Loucy (cell line): ENCODE data around the gene GPR84.

ENCODE experiments used
- H2AFZ ChIP-seq: fragments of 200-600 bp; sonication (generic); 2 replicates; pipeline ENCODE4 v1.6.0; 2016; ENCODE audit warnings: antibody characterized with exemption, mild to moderate bottlenecking, low read length, moderate library complexity
- H3F3A ChIP-seq: fragments of 200-600 bp; 2 replicates; pipeline ENCODE4 v1.6.0; 2016; ENCODE audit warnings: antibody characterized with exemption, low read depth, mild to moderate bottlenecking
- H3K27me3 ChIP-seq: fragments of 200-600 bp; sonication (generic); 2 replicates; pipeline ENCODE4 v1.6.1; 2014; ENCODE audit warnings: low read length, mild to moderate bottlenecking; ENCODE audit not compliant: insufficient read depth, poor library complexity, severe bottlenecking
- H3K36me3 ChIP-seq: fragments of 200-600 bp; sonication (generic); 2 replicates; pipeline ENCODE4 v1.6.1; 2016; ENCODE audit warnings: low read length; ENCODE audit not compliant: insufficient read depth
- H3K4me1 ChIP-seq: fragments of 200-600 bp; sonication (generic); 2 replicates; pipeline ENCODE4 v1.5.1; 2014; ENCODE audit warnings: low read length, mild to moderate bottlenecking; ENCODE audit not compliant: insufficient read depth, poor library complexity, severe bottlenecking
- H3K4me2 ChIP-seq: fragments of 200-600 bp; sonication (generic); 2 replicates; pipeline ENCODE4 v1.6.0; 2014; ENCODE audit warnings: antibody characterized with exemption, low read length, low read depth, mild to moderate bottlenecking; ENCODE audit not compliant: poor library complexity, severe bottlenecking
- H3K4me3 ChIP-seq: fragments of 200-600 bp; sonication (generic); 2 replicates; pipeline ENCODE4 v1.5.1; 2014; ENCODE audit warnings: low read length, mild to moderate bottlenecking, mixed read lengths; ENCODE audit not compliant: poor library complexity, severe bottlenecking
- H3K79me2 ChIP-seq: fragments of 200-600 bp; sonication (generic); 2 replicates; pipeline ENCODE4 v1.6.1; 2014; ENCODE audit warnings: low read length; ENCODE audit not compliant: insufficient read depth
- H3K9ac ChIP-seq: fragments of 200-600 bp; sonication (generic); 2 replicates; pipeline ENCODE4 v1.6.0; 2014; ENCODE audit warnings: mild to moderate bottlenecking, low read depth, low read length, moderate library complexity; ENCODE audit not compliant: poor library complexity, severe bottlenecking
- H3K9me2 ChIP-seq: fragments of 200-600 bp; sonication (generic); replicated peaks from 2 replicates; pipeline ENCODE4 v1.6.1; 2016; ENCODE audit warnings: low read depth, low read length, mixed read lengths
- H3K9me3 ChIP-seq: fragments of 200-600 bp; sonication (generic); 2 replicates; pipeline ENCODE4 v1.6.1; 2014; ENCODE audit warnings: mild to moderate bottlenecking, antibody characterized with exemption, low read length, low read depth; ENCODE audit not compliant: insufficient read depth
- H4K20me1 ChIP-seq: fragments of 200-600 bp; sonication (generic); 2 replicates; pipeline ENCODE4 v1.6.0; 2014; ENCODE audit warnings: antibody characterized with exemption, low read length, mild to moderate bottlenecking; ENCODE audit not compliant: insufficient read depth, poor library complexity, severe bottlenecking
- EZH2phosphoT487 ChIP-seq: fragments of 200-600 bp; IDR thresholded peaks from 2 replicates; pipeline ENCODE4 v1.6.1; 2018; ENCODE audit warnings: antibody characterized with exemption, mild to moderate bottlenecking, moderate library complexity, borderline replicate concordance
- TF ChIP-seq, protein P1 (sequence below): fragments of 200-600 bp; sonication (generic); conservative IDR thresholded peaks from 2 replicates; pipeline ENCODE4 v1.5.1; 2014; ENCODE audit warnings: mild to moderate bottlenecking, antibody characterized with exemption, low read length

The GPR84 gene

DNA sequence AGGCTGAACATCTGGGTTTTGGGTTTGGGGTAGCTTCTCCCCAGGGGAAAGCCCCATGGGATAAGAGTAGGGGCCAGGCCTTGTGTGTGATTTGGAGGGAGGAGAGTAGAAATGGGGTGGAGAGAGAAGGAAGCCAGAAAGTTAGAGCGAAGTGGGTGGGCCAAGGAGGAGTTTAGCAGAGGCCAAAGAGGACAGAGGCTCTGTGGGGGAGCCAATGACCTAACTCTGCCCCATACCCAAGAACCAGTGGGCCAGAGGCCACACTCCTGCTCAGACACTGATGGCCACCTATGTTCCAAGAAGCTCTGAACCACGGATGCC, 10.9 kb upstream of the GPR84 start:
- Histone ChIP-seq H3K4me2 (no peak overlapping the region), H4K20me1 (no peaks in the 10 kb centered on the region), H3K9ac (no peak overlapping the region), H3K9me3 (no peaks in the 10 kb centered on the region), H2AFZ (no peak overlapping the region), H3K36me3 (no peaks in the 10 kb centered on the region), H3K9me2 (no peaks in the 10 kb centered on the region), H3K4me1 (peaks cover 28% of the 10 kb centered on the region), H3K4me3 (no peak overlapping the region), H3K27me3 (no peaks in the 10 kb centered on the region), H3K79me2 (no peaks in the 10 kb centered on the region), H3F3A (no peaks in the 10 kb centered on the region)
- TF ChIP-seq, protein P1, sequence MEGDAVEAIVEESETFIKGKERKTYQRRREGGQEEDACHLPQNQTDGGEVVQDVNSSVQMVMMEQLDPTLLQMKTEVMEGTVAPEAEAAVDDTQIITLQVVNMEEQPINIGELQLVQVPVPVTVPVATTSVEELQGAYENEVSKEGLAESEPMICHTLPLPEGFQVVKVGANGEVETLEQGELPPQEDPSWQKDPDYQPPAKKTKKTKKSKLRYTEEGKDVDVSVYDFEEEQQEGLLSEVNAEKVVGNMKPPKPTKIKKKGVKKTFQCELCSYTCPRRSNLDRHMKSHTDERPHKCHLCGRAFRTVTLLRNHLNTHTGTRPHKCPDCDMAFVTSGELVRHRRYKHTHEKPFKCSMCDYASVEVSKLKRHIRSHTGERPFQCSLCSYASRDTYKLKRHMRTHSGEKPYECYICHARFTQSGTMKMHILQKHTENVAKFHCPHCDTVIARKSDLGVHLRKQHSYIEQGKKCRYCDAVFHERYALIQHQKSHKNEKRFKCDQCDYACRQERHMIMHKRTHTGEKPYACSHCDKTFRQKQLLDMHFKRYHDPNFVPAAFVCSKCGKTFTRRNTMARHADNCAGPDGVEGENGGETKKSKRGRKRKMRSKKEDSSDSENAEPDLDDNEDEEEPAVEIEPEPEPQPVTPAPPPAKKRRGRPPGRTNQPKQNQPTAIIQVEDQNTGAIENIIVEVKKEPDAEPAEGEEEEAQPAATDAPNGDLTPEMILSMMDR, result no peak
- no peak for TF ChIP-seq EZH2phosphoT487

DNA sequence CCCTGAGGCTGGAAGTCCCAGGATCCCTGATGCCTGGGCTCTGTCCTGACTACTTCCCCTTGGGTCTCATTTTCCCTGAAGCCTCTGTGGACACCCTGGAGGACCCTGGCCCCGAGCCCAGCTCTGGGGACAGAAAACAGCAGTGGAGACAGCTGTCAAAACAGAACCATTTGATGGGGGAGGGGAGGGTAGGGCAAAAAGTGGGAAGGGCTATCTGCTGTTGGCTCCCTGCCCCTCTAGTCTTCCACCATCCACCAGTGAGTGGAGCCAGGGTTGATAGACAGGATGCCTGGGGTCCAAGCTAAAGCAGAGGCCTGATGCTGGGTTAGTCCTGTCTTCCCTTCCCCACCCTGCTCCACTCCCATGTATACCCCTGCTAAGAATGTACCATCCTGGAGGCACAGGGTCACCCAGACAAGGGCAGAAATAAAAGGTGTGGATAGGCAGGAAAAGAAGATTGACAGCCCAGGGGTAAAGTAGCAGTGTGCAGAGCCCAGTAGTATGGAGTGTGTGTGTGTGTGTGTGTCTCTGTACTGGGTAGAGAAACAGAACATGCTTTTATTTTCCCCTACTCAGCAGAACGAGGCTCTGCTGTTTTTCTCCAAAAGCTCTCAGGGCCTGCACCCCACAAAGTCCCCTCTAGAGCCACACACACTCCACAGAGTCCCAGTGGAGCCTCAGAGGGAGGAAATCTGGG, 10.4 kb upstream of the GPR84 start:
- Histone ChIP-seq H3K9me3 (no peaks in the 10 kb centered on the region), H3K79me2 (no peaks in the 10 kb centered on the region), H2AFZ (no peak overlapping the region), H3K4me2 (no peak overlapping the region), H3K36me3 (no peaks in the 10 kb centered on the region), H3K4me3 (no peak overlapping the region), H3K4me1 (peaks cover 28% of the 10 kb centered on the region), H3K27me3 (no peaks in the 10 kb centered on the region), H3K9me2 (no peaks in the 10 kb centered on the region), H3K9ac (peak overlapping the region; percentile 16), H3F3A (no peaks in the 10 kb centered on the region), H4K20me1 (no peaks in the 10 kb centered on the region)
- no peak for TF ChIP-seq EZH2phosphoT487
- TF ChIP-seq, protein P1, result no peak

- Histone ChIP-seq H3K4me2 (no peak overlapping the region), H3K4me3 (no peak overlapping the region), H3K36me3 (no peaks in the 10 kb centered on the region), H3K9ac (no peak overlapping the region), H3K9me2 (no peaks in the 10 kb centered on the region), H2AFZ (no peak overlapping the region), H3K4me1 (peaks cover 25% of the 10 kb centered on the region), H4K20me1 (no peaks in the 10 kb centered on the region), H3F3A (no peaks in the 10 kb centered on the region), H3K9me3 (no peaks in the 10 kb centered on the region), H3K27me3 (no peaks in the 10 kb centered on the region), H3K79me2 (no peaks in the 10 kb centered on the region)
- TF ChIP-seq EZH2phosphoT487, result no peak
These were observed 9.6 kb upstream of the GPR84 start for GRCh38 chr12:54373649-54374561.
